Measurements from ENCODE around the gene RPA4. TPM values are rescaled to one million over a fixed set of nuclear protein-coding genes. Genes with fewer than 3 reads are reported as not detected.
"Not testable (repeated sequence)": the region's sequence is repeated elsewhere in the genome, so short reads cannot be mapped to it uniquely, and the experiment has no call there.

Gene RPA4
- total and polyA plus RNA-seq, 9 of the 15 experiments (the other 6 are each of a cell fraction or from before 2014, with no cell fraction given): 0.29 TPM; not detected in 8

GRCh38 chrX:96838537-96838936 lies 45.2 kb upstream of the RPA4 start (continued):
- TF ChIP-seq MXD1 (CRISPR knock-in tag; IDR thresholded peaks at IDR 0.05; ENCODE audit: borderline replicate concordance, poor library complexity, severe bottlenecking) (no peak), ZNF174 (CRISPR knock-in tag; IDR thresholded peaks at IDR 0.05) (no peak), BCLAF1 (IDR thresholded peaks at IDR 0.05; ENCODE audit: borderline replicate concordance in 1 of 2, control insufficient read depth in 1 of 2, low read depth in 2 of 2, low read length in 1 of 2) (no peak), GABPB2 (CRISPR knock-in tag; conservative IDR thresholded peaks at IDR 0.05) (no peak), ZFPM2 (CRISPR knock-in tag; IDR thresholded peaks at IDR 0.05) (no peak), MTA2 (IDR thresholded peaks at IDR 0.05; ENCODE audit: low read depth) (no peak)

GRCh38 chrX:96841325-96841724 lies 42.4 kb upstream of the RPA4 start:
- intact Hi-C loops (cut with micrococcal nuclease): no loop called here
- Histone ChIP-seq H3K4me1 (replicated peaks in 1 of 2; ENCODE audit: control insufficient read depth in 2 of 2, insufficient read depth in 2 of 2, low read length in 2 of 2) (no peaks in the 10 kb centered on the region), H3K9me1 (ENCODE audit: control insufficient read depth, insufficient read depth, low read length) (no peaks in the 10 kb centered on the region), H2AFZ (ENCODE audit: low read depth, low read length) (no peak overlapping the region), H3K27ac (ENCODE audit: extremely low read depth, low read depth, low read length) (no peak overlapping the region), H3K9me3 (replicated peaks; ENCODE audit: control insufficient read depth, insufficient read depth, low read depth, low read length) (no peaks in the 10 kb centered on the region), H3K79me2 (ENCODE audit: control insufficient read depth, insufficient read depth, low read length) (no peaks in the 10 kb centered on the region), H4K20me1 (replicated peaks; ENCODE audit: control insufficient read depth, insufficient read depth, low read length) (no peaks in the 10 kb centered on the region), H3K36me3 (ENCODE audit: control insufficient read depth, insufficient read depth, low read length) (no peaks in the 10 kb centered on the region), H3K9ac (ENCODE audit: insufficient read depth in 1 of 2, low read depth in 2 of 2, low read length in 2 of 2) (no peak overlapping the region), H3K27me3 (ENCODE audit: control insufficient read depth in 2 of 2, insufficient read depth in 2 of 2, low read length in 2 of 2) (no peaks in the 10 kb centered on the region), H3K4me2 (ENCODE audit: insufficient read depth, low read length) (no peak overlapping the region), H3K4me3 (no peak overlapping the region)
- DNase-seq (ENCODE audit: extremely low read depth in 1 of 4, low spot score in 3 of 4): no peak
- no peak for TF ChIP-seq ZNF124 (CRISPR knock-in tag; IDR thresholded peaks at IDR 0.05)
- POLR2A ChIA-PET: no interaction called here
- ATAC-seq: no peak
- BruUV-seq (replicated peaks): no TSS peak
- WGBS (ENCODE audit: insufficient coverage, low coverage, missing lambda C conversion rate): 0% methylated on average over 1 of the region's 1 CpG
- CTCF ChIA-PET (ENCODE audit: low intra/inter-chr PET ratio): no interaction called here
- FAIRE-seq: no peak
- in situ Hi-C loops (cut with MboI): no loop called here

- H3K9ac ChIP-seq (ENCODE audit: insufficient read depth in 1 of 2, low read depth in 2 of 2, low read length in 2 of 2); H3K27me3 ChIP-seq (ENCODE audit: control insufficient read depth in 2 of 2, insufficient read depth in 2 of 2, low read length in 2 of 2); H3K27ac ChIP-seq (ENCODE audit: extremely low read depth, low read depth, low read length); H3K4me3 ChIP-seq; ATAC-seq; H3K4me1 ChIP-seq (replicated peaks in 1 of 2; ENCODE audit: control insufficient read depth in 2 of 2, insufficient read depth in 2 of 2, low read length in 2 of 2); H4K20me1 ChIP-seq (replicated peaks; ENCODE audit: control insufficient read depth, insufficient read depth, low read length); H3K79me2 ChIP-seq (ENCODE audit: control insufficient read depth, insufficient read depth, low read length); H3K36me3 ChIP-seq (ENCODE audit: control insufficient read depth, insufficient read depth, low read length); FAIRE-seq; CTCF ChIA-PET (ENCODE audit: low intra/inter-chr PET ratio); DNase-seq (ENCODE audit: extremely low read depth in 1 of 4, low spot score in 3 of 4); in situ Hi-C loops (cut with MboI); H3K4me2 ChIP-seq (ENCODE audit: insufficient read depth, low read length); BruUV-seq (replicated peaks); H3K9me3 ChIP-seq (replicated peaks; ENCODE audit: control insufficient read depth, insufficient read depth, low read depth, low read length); H3K9me1 ChIP-seq (ENCODE audit: control insufficient read depth, insufficient read depth, low read length); H2AFZ ChIP-seq (ENCODE audit: low read depth, low read length); intact Hi-C loops (cut with micrococcal nuclease); POLR2A ChIA-PET: not testable (repeated sequence)
- 4% methylated on average over 3 of the region's 3 CpGs for WGBS (ENCODE audit: insufficient coverage, low coverage, missing lambda C conversion rate)
Observed at GRCh38 chrX:96841866-96842265, 41.8 kb upstream of the RPA4 start.

All from K562 (cell line).